Body of pancreas (tissue), 4 donors: Measurements from ENCODE around the gene C1GALT1.

Experiments used
- POLR2A ChIP-seq, 3 donors: fragments of 450-650 bp; IDR thresholded peaks; one replicate each; pipeline ENCODE4 v1.6.1; 2016; ENCODE audit warnings: antibody characterized with exemption in 3 of 3, mild to moderate bottlenecking in 2 of 3
- TF ChIP-seq, protein P1 (sequence below), 7 experiments: fragments of 450-650 bp in 4 of 7; fragments of 200-600 bp in 3 of 7; sonication (generic) in 3 of 7; IDR thresholded peaks; one replicate each; pipeline ENCODE4 v1.5.1; 2016 to 2019; ENCODE audit warnings: antibody characterized with exemption in 7 of 7

- TF ChIP-seq, protein P1, sequence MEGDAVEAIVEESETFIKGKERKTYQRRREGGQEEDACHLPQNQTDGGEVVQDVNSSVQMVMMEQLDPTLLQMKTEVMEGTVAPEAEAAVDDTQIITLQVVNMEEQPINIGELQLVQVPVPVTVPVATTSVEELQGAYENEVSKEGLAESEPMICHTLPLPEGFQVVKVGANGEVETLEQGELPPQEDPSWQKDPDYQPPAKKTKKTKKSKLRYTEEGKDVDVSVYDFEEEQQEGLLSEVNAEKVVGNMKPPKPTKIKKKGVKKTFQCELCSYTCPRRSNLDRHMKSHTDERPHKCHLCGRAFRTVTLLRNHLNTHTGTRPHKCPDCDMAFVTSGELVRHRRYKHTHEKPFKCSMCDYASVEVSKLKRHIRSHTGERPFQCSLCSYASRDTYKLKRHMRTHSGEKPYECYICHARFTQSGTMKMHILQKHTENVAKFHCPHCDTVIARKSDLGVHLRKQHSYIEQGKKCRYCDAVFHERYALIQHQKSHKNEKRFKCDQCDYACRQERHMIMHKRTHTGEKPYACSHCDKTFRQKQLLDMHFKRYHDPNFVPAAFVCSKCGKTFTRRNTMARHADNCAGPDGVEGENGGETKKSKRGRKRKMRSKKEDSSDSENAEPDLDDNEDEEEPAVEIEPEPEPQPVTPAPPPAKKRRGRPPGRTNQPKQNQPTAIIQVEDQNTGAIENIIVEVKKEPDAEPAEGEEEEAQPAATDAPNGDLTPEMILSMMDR (IDR thresholded peaks at IDR 0.05), result no peak
- no peak for TF ChIP-seq POLR2A (IDR thresholded peaks at IDR 0.05)
Measured at GRCh38 chr7:7134046-7134445, 48.3 kb upstream of the C1GALT1 start.
